ENCODE results near the gene ZNF91. TPM values are rescaled to one million over a fixed set of nuclear protein-coding genes. Genes with fewer than 3 reads are reported as not detected.
"Not testable (repeated sequence)": the region's sequence is repeated elsewhere in the genome, so short reads cannot be mapped to it uniquely, and the experiment has no call there.

ZNF91 gene
- total RNA-seq, 1 donor from 2014 or later = 103 TPM

GRCh38 chr19:23395722-23396117 lies 449 bp upstream of the ZNF91 start:
- DNase-seq = not testable (repeated sequence)

- no peak for DNase-seq
These were observed 760 bp downstream of the ZNF91 start for GRCh38 chr19:23394511-23394910.

GRCh38 chr19:23393121-23393520 lies 2.1 kb downstream of the ZNF91 start:
- DNase-seq = no peak

- no peak for DNase-seq
These were observed 4.0 kb downstream of the ZNF91 start for GRCh38 chr19:23391236-23391635.

GRCh38 chr19:23385404-23385803 lies 9.9 kb downstream of the ZNF91 start:
- DNase-seq = no peak

GRCh38 chr19:23384858-23385257 lies 10.4 kb downstream of the ZNF91 start:
- DNase-seq = no peak

GRCh38 chr19:23384166-23384565 lies 11.1 kb downstream of the ZNF91 start:
- DNase-seq = no peak

- no peak for DNase-seq
These were observed 12.3 kb downstream of the ZNF91 start for GRCh38 chr19:23382955-23383354.

GRCh38 chr19:23381114-23381513 lies 14.2 kb downstream of the ZNF91 start:
- DNase-seq = no peak

GRCh38 chr19:23379671-23380070 lies 15.6 kb downstream of the ZNF91 start:
- not testable (repeated sequence) for DNase-seq

GRCh38 chr19:23378948-23379347 lies 16.3 kb downstream of the ZNF91 start:
- no peak for DNase-seq

GRCh38 chr19:23377276-23377675 lies 18.0 kb downstream of the ZNF91 start:
- no peak for DNase-seq

- DNase-seq = no peak
These were observed 28.8 kb downstream of the ZNF91 start for GRCh38 chr19:23366437-23366836.

- DNase-seq = not testable (repeated sequence)
These were observed 29.2 kb downstream of the ZNF91 start for GRCh38 chr19:23366031-23366430.

GRCh38 chr19:23365222-23365621 lies 30.0 kb downstream of the ZNF91 start:
- no peak for DNase-seq

GRCh38 chr19:23361843-23362242 lies 33.4 kb downstream of the ZNF91 start:
- DNase-seq = not testable (repeated sequence)

- DNase-seq = no peak
These were observed 43.5 kb downstream of the ZNF91 start for GRCh38 chr19:23351806-23352205.

- no peak for DNase-seq
These were observed 48.6 kb downstream of the ZNF91 start for GRCh38 chr19:23346696-23347095.

GRCh38 chr19:23345838-23346237 lies 49.4 kb downstream of the ZNF91 start:
- no peak for DNase-seq

GRCh38 chr19:23343434-23344010 lies 51.7 kb downstream of the ZNF91 start:
- DNase-seq = no peak

GRCh38 chr19:23328211-23328610 lies 67.1 kb downstream of the ZNF91 start:
- DNase-seq = no peak

- no peak for DNase-seq
These were observed 73.2 kb downstream of the ZNF91 start for GRCh38 chr19:23321953-23322549.

- DNase-seq = not testable (repeated sequence)
These were observed 73.9 kb downstream of the ZNF91 start for GRCh38 chr19:23321403-23321802.

GRCh38 chr19:23319571-23319970 lies 75.7 kb downstream of the ZNF91 start:
- not testable (repeated sequence) for DNase-seq

Data from skin of body (tissue), 2 donors.